Right lobe of liver (tissue), 6 donors: ENCODE data around the gene FEM1B. TPM values are rescaled to one million over a fixed set of nuclear protein-coding genes. Genes with fewer than 3 reads are reported as not detected.

Experiments used
- ATAC-seq, 4 donors: fragments of 200-7000 bp; cut with Tn5 transposase; one replicate each; pipeline ENCODE4 v1.9.1; 2020; ENCODE audit warnings: mild to moderate bottlenecking in 4 of 4, moderate library complexity in 4 of 4
- DNase-seq, 3 donors: peaks; one replicate each; pipeline ENCODE4 v3.0.0-alpha.2; 2020
- H3K27ac ChIP-seq, 3 donors: fragments of 200-600 bp; one replicate each; pipeline ENCODE4 v1.8.0; 2022
- H3K27me3 ChIP-seq, 2 donors: fragments of 200-600 bp; one replicate each; pipeline ENCODE4 v1.8.0; 2022
- H3K36me3 ChIP-seq, 4 donors: fragments of 200-600 bp; sonication (generic) in 1 of 4; one replicate each; pipeline versions ENCODE4 v1.5.1 to v1.8.0; 2017 to 2022; ENCODE audit warnings: control low read depth in 1 of 4
- H3K4me1 ChIP-seq, 4 donors: fragments of 200-600 bp; sonication (generic) in 1 of 4; one replicate each; pipeline versions ENCODE4 v1.5.1 to v1.8.0; 2017 to 2022; ENCODE audit warnings: control low read depth in 1 of 4
- H3K4me3 ChIP-seq, 3 donors: fragments of 200-600 bp; one replicate each; pipeline ENCODE4 v1.8.0; 2022
- H3K9me3 ChIP-seq, 4 donors: fragments of 200-600 bp; sonication (generic) in 1 of 4; one replicate each; pipeline versions ENCODE4 v1.5.1 to v1.8.0; 2017 to 2022; ENCODE audit warnings: control low read depth in 1 of 4
- CTCF ChIP-seq, 4 donors: fragments of 200-600 bp in 3 of 4; fragments of 450-650 bp in 1 of 4; IDR thresholded peaks; one replicate each; pipeline versions ENCODE4 v1.5.1 to v1.8.0; 2016 to 2022; ENCODE audit warnings: antibody characterized with exemption in 4 of 4, mild to moderate bottlenecking in 2 of 4
- POLR2A ChIP-seq: fragments of 450-650 bp; IDR thresholded peaks from one replicate; pipeline ENCODE4 v1.6.1; 2017; ENCODE audit warnings: antibody characterized with exemption, mild to moderate bottlenecking
- WGBS: methylation state at CpG from one replicate; pipeline ENCODE4 v1.1.6; 2018; ENCODE audit warnings: low coverage, low lambda C conversion rate; ENCODE audit not compliant: insufficient coverage; ENCODE audit errors: missing lambda C conversion rate; 5-methylcytosine and 5-hydroxymethylcytosine counted together
- intact Hi-C, 2 donors: fragments of 100-400 bp; cut with DNase I; formaldehyde crosslinking; loops; one replicate each; pipeline versions ENCODE4 v1.11.2 to v1.14.1; 2022
- total RNA-seq, 6 experiments: library from RNA; depleted of rRNA in 2 of 6; stranded (reverse); fragments of >200 nt in 2 of 6; fragmentation: NEBNext Ultra II Directional in 3 of 6; extraction: Animal tissue kit (Norgen Biotek cat#: 25700) in 3 of 6; gene quantifications; one replicate each; pipeline versions ENCODE4 v1.1.0 to v1.2.4, GENCODE V29; 2016 to 2023
- donor health status: DM: no; HTN: yes; CAD: no.
- donor health status: DM: no; HTN: no; CAD: no.
- donor health status: DM: no; HTN: no; CAD: no.
- donor health status: DM: no; HTN: yes; CAD: no.
- donor health status: DM: no; HTN: yes; CAD: no.

The FEM1B gene
- total RNA-seq, 6 experiments from 2014 or later, result 17.7 to 28.3 (median 23.1) TPM

- WGBS, result 56% methylated on average over 6 of the region's 6 CpGs
- DNase-seq (no peak), ATAC-seq (no peak)
- Histone ChIP-seq H3K4me1 (no peaks in the 10 kb centered on the region), H3K36me3 (no peaks in the 10 kb centered on the region), H3K4me3 (no peak overlapping the region), H3K27ac (no peak overlapping the region), H3K9me3 (no peaks in the 10 kb centered on the region), H3K27me3 (no peaks in the 10 kb centered on the region)
- TF ChIP-seq CTCF (IDR thresholded peaks at IDR 0.05) (no peak), POLR2A (no peak)
- intact Hi-C loops, result no loop called here
Measured at GRCh38 chr15:68330416-68330815, 52.9 kb downstream of the FEM1B start.

GRCh38 chr15:68330901-68331300 lies 53.4 kb downstream of the FEM1B start:
- no peak for DNase-seq
- 51% methylated on average over 9 of the region's 10 CpGs for WGBS
- no peaks in the 10 kb centered on the region for H3K36me3 ChIP-seq
- no peak overlapping the region for H3K27ac ChIP-seq
- ATAC-seq, result no peak
- H3K4me3 ChIP-seq, result no peak overlapping the region
- H3K9me3 ChIP-seq, result no peaks in the 10 kb centered on the region
- H3K27me3 ChIP-seq, result no peaks in the 10 kb centered on the region
- intact Hi-C loops, result no loop called here
- no peaks in the 10 kb centered on the region for H3K4me1 ChIP-seq
- no peak for TF ChIP-seq CTCF (IDR thresholded peaks at IDR 0.05)

GRCh38 chr15:68332266-68332665 lies 54.7 kb downstream of the FEM1B start:
- H3K36me3 ChIP-seq, result no peaks in the 10 kb centered on the region
- no peaks in the 10 kb centered on the region for H3K9me3 ChIP-seq
- H3K27ac ChIP-seq, result no peak overlapping the region
- no CpG with 5 or more reads among the region's 21 CpGs for WGBS
- no peak overlapping the region for H3K4me3 ChIP-seq
- no peak for TF ChIP-seq POLR2A
- no peak for TF ChIP-seq CTCF (IDR thresholded peaks at IDR 0.05)
- H3K4me1 ChIP-seq, result no peaks in the 10 kb centered on the region
- DNase-seq (no peak), ATAC-seq (no peak)
- H3K27me3 ChIP-seq, result no peaks in the 10 kb centered on the region
- intact Hi-C loops, result no loop called here

GRCh38 chr15:68333775-68334470 lies 56.4 kb downstream of the FEM1B start:
- Histone ChIP-seq H3K27ac (no peak overlapping the region), H3K27me3 (no peaks in the 10 kb centered on the region), H3K36me3 (no peaks in the 10 kb centered on the region), H3K4me3 (no peak overlapping the region), H3K4me1 (no peaks in the 10 kb centered on the region), H3K9me3 (no peaks in the 10 kb centered on the region)
- TF ChIP-seq POLR2A (no peak), CTCF (IDR thresholded peaks at IDR 0.05) (no peak)
- ATAC-seq (peak in 2 of 4 donors; percentile 7 to 33), DNase-seq (peak in 1 of 3 donors; percentile 59)
- 41% methylated on average over 8 of the region's 8 CpGs for WGBS
- intact Hi-C loops, result no loop called here
